A673 (cell line): ENCODE results near the gene OR4N5. TPM values are rescaled to one million over a fixed set of nuclear protein-coding genes. Genes with fewer than 3 reads are reported as not detected.

Source experiments
- BruUV-seq: library from RNA; stranded (reverse); fragments of 400-500 nt; replicated peaks from 2 replicates; lab custom pipeline; 2021; lab: Mats Ljungman, UMichigan
- CTCF ChIA-PET: fragments of 300-600 bp; sonication (Branson Sonifier 250); formaldehyde crosslinking; loops from one replicate; lab custom pipeline; 2022; ENCODE audit warnings: antibody characterized with exemption; lab: Charles Lee
- POLR2A ChIA-PET: fragments of 300-600 bp; sonication (Branson Sonifier 250); formaldehyde crosslinking; loops from one replicate; lab custom pipeline; 2022; ENCODE audit warnings: antibody characterized with exemption; ENCODE audit not compliant: low non-redundant PET; lab: Charles Lee
- DNase-seq: peaks from one replicate; pipeline ENCODE4 v3.0.0-alpha.2; 2015; ENCODE audit warnings: low spot score
- H3K27ac ChIP-seq: fragments of 200-600 bp; sonication (generic); 2 replicates; pipeline ENCODE4 v1.5.1; 2016; ENCODE audit warnings: mixed run types, low read depth, mild to moderate bottlenecking, mixed read lengths, antibody characterized with exemption, low read length; ENCODE audit not compliant: poor library complexity, severe bottlenecking
- H3K27me3 ChIP-seq: fragments of 200-600 bp; sonication (generic); replicated peaks from 2 replicates; pipeline ENCODE4 v1.6.1; 2017; ENCODE audit warnings: mixed run types, low read depth, mild to moderate bottlenecking, mixed read lengths, antibody characterized with exemption, low read length; ENCODE audit not compliant: insufficient read depth, poor library complexity
- H3K36me3 ChIP-seq: fragments of 200-600 bp; sonication (generic); 2 replicates; pipeline ENCODE4 v1.6.1; 2016; ENCODE audit warnings: mixed run types, mild to moderate bottlenecking, mixed read lengths, antibody characterized with exemption, low read length; ENCODE audit not compliant: insufficient read depth, poor library complexity, severe bottlenecking
- H3K4me1 ChIP-seq: fragments of 200-600 bp; sonication (generic); 2 replicates; pipeline ENCODE4 v1.6.1; 2017; ENCODE audit warnings: mixed run types, mild to moderate bottlenecking, mixed read lengths, antibody characterized with exemption, low read length; ENCODE audit not compliant: insufficient read depth, poor library complexity, severe bottlenecking
- H3K4me3 ChIP-seq: fragments of 200-600 bp; sonication (generic); 2 replicates; pipeline ENCODE4 v1.5.1; 2016; ENCODE audit warnings: low read depth, mixed run types, mild to moderate bottlenecking, mixed read lengths, low read length; ENCODE audit not compliant: poor library complexity, severe bottlenecking
- H3K9me3 ChIP-seq: fragments of 200-600 bp; sonication (generic); 2 replicates; pipeline ENCODE4 v1.6.1; 2016; ENCODE audit warnings: mixed run types, low read depth, mild to moderate bottlenecking, mixed read lengths, antibody characterized with exemption, low read length; ENCODE audit not compliant: poor library complexity, severe bottlenecking
- CTCF ChIP-seq: fragments of 300-800, 200-600 bp; sonication (generic); conservative IDR thresholded peaks from 2 replicates; pipeline ENCODE4 v1.5.1; 2017; ENCODE audit warnings: low read depth, mild to moderate bottlenecking, antibody characterized with exemption, low read length, moderate library complexity, mixed read lengths
- EZH2 ChIP-seq: fragments of 200-600 bp; sonication (generic); IDR thresholded peaks from 2 replicates; pipeline ENCODE4 v1.6.1; 2017; ENCODE audit warnings: borderline replicate concordance, low read depth, mild to moderate bottlenecking, mixed read lengths, antibody characterized with exemption, low read length; ENCODE audit not compliant: poor library complexity, severe bottlenecking
- intact Hi-C: fragments of 100-400 bp; cut with micrococcal nuclease; formaldehyde crosslinking; loops from one replicate; pipeline ENCODE4 v1.10.0; 2022; ENCODE audit not compliant: unreplicated experiment
- total RNA-seq: library from RNA; stranded (reverse); gene quantifications from 2 replicates; pipeline ENCODE4 v1.2.3, GENCODE V29; 2021

The OR4N5 gene
- total RNA-seq, 1 experiment from 2014 or later: not detected

- intact Hi-C loops: no loop called here
- CTCF ChIA-PET: no interaction called here
- no peak for TF ChIP-seq CTCF
- no peaks in the 10 kb centered on the region for H3K4me1 ChIP-seq
- H3K36me3 ChIP-seq: no peaks in the 10 kb centered on the region
- DNase-seq: no peak
- POLR2A ChIA-PET: no interaction called here
- no peak within 1 kb of the TSS for H3K27ac ChIP-seq
- H3K4me3 ChIP-seq: no peak within 1 kb of the TSS
- BruUV-seq: no TSS peak
- no peaks in the 10 kb centered on the region for H3K9me3 ChIP-seq
- peaks cover 13% of the 10 kb centered on the region for H3K27me3 ChIP-seq
These were observed 52.0 kb downstream of the OR4N5 start, which contains the start of gene OR11G2 for GRCh38 chr14:20190596-20190995. TSS of gene OR11G2 (plus strand) at chr14:20190896. CDS start at chr14:20197438, 6,542 bp downstream.

- H3K27me3 ChIP-seq: peaks cover 19% of the 10 kb centered on the region
- H3K9me3 ChIP-seq: no peaks in the 10 kb centered on the region
- CTCF ChIA-PET: no interaction called here
- no peak overlapping the region for H3K27ac ChIP-seq
- no TSS peak for BruUV-seq
- no peak overlapping the region for H3K4me3 ChIP-seq
- H3K36me3 ChIP-seq: no peaks in the 10 kb centered on the region
- POLR2A ChIA-PET: no interaction called here
- intact Hi-C loops: no loop called here
- DNase-seq: no peak
- TF ChIP-seq EZH2 (no peak), CTCF (no peak)
- no peaks in the 10 kb centered on the region for H3K4me1 ChIP-seq
These were observed 52.8 kb downstream of the OR4N5 start for GRCh38 chr14:20191396-20191795.

DNA sequence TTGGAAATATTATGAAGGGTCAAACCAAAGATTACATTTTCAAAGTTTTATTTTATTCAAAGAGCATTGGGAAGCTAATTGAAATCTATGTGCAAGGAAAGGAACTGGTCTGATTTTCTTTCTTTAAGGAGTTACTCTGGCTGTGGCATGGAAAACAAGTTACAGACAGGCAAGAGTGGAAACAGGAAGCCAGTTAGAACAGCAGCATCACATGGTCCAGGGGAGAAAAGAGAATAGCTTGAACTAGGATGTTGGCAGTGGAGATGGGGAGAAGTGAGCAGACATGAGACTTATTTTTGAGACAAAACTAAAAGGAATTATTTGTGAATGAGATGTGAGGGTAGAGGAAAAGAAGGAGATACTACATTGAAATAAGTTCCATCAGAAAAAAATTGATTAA lies 55.5 kb downstream of the OR4N5 start:
- CTCF ChIA-PET: no interaction called here
- no TSS peak for BruUV-seq
- H3K9me3 ChIP-seq: no peaks in the 10 kb centered on the region

More for the DNA sequence above, 55.5 kb downstream of the OR4N5 start:
- peaks cover 19% of the 10 kb centered on the region for H3K27me3 ChIP-seq
- POLR2A ChIA-PET: no interaction called here
- no peaks in the 10 kb centered on the region for H3K36me3 ChIP-seq
- DNase-seq: no peak
- H3K4me3 ChIP-seq: no peak overlapping the region
- H3K4me1 ChIP-seq: no peaks in the 10 kb centered on the region
- no peak overlapping the region for H3K27ac ChIP-seq
- intact Hi-C loops: no loop called here
- TF ChIP-seq CTCF (no peak), EZH2 (no peak)

Other genes with a start within 250 kb of the OR4N5 start
- not detected in 2 replicates for gene OR4K5, start 218.2 kb upstream of the OR4N5 start, total RNA-seq
- not detected in 2 replicates for gene OR4K1, start 207.9 kb upstream of the OR4N5 start, total RNA-seq
- not detected in 2 replicates for gene OR4K15, start 163.2 kb upstream of the OR4N5 start, total RNA-seq
- gene OR4Q2, start 136.7 kb upstream of the OR4N5 start, total RNA-seq: not detected in 2 replicates
- not detected in 2 replicates for gene OR4K14, start 119.5 kb upstream of the OR4N5 start, total RNA-seq
- gene OR4K13, start 102.8 kb upstream of the OR4N5 start, total RNA-seq: not detected in 2 replicates
- not detected in 2 replicates for gene OR4L1, start 78.8 kb upstream of the OR4N5 start, total RNA-seq
- not detected in 2 replicates for gene OR4K17, start 28.1 kb upstream of the OR4N5 start, total RNA-seq
- not detected in 2 replicates for gene OR11G2, start 52.1 kb downstream of the OR4N5 start, total RNA-seq
- not detected in 2 replicates for gene OR11H6, start 84.9 kb downstream of the OR4N5 start, total RNA-seq
- not detected in 2 replicates for gene OR11H7, start 90.2 kb downstream of the OR4N5 start, total RNA-seq
- gene OR11H4, start 100.5 kb downstream of the OR4N5 start, total RNA-seq: not detected in 2 replicates
- 31.8 and 31.9 TPM in 2 replicates for gene TTC5, start 167.1 kb downstream of the OR4N5 start, total RNA-seq
- gene CCNB1IP1, start 194.5 kb downstream of the OR4N5 start, total RNA-seq: 117 and 121 TPM in 2 replicates
- 67.8 and 67.9 TPM in 2 replicates for gene PARP2, start 204.8 kb downstream of the OR4N5 start, total RNA-seq